ENCODE measurements around the gene OTOG.

Gene OTOG

GRCh38 chr11:17519061-17519885, 27.8 kb upstream of the OTOG start:
- no peaks in the 10 kb centered on the region for H3K27me3 ChIP-seq (ENCODE audit: control insufficient read depth, insufficient read depth, low read length)
- no peak overlapping the region for H3K9ac ChIP-seq (ENCODE audit: low read length)
- no peak overlapping the region for H3K27ac ChIP-seq (ENCODE audit: low read depth, low read length)

DNA sequence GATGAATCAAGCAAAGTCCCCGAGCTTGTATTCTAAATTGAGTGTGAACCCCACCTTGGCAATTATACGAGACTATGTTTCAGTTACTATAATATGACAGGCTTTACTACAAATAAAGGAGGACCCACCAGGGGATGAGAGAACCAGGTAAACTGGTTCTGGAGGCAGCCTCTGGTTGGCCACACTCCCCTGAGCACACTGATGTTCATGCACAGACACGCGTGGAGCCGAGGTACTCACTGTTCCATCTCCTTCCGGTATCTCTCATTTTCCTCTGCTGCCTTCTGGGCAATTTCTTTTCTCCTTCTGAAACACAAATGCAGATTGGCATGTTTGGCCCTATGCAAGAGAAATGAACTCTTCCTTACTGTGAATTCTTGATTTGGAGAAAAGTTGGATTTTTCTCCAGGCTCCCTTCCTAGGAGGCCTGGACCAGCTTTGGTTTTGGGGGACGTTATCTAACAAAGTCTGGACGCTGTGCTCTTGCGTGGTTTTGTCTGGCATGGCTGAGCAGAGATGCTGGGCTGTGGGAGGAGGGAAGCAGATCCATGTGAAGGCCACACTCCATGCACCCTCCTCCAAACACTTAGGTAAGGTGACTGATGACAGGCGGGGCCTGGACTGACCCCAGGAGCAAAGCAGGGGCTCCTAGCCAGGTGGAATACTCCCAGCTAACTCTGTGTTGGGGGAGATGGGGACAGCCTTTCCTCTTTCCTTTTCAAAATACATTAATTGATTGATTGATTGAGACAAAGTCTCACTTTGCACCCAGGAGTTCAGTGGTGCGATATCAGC, 25.8 kb upstream of the OTOG start:
- Histone ChIP-seq H3K9me3 (ENCODE audit: control insufficient read depth, insufficient read depth, low read depth, low read length) (no peaks in the 10 kb centered on the region), H3K4me1 (ENCODE audit: control insufficient read depth, insufficient read depth, low read length) (peaks cover 7% of the 10 kb centered on the region), H3K36me3 (ENCODE audit: control insufficient read depth, insufficient read depth, low read length) (no peaks in the 10 kb centered on the region), H3K27me3 (ENCODE audit: control insufficient read depth, insufficient read depth, low read length) (no peaks in the 10 kb centered on the region), H3K27ac (ENCODE audit: low read depth, low read length) (no peak overlapping the region), H3K4me3 (ENCODE audit: low read depth, low read length) (no peak overlapping the region), H3K9ac (ENCODE audit: low read length) (no peak overlapping the region)

More at GRCh38 chr11:17519061-17519885, 27.8 kb upstream of the OTOG start:
- H3K9me3 ChIP-seq (ENCODE audit: control insufficient read depth, insufficient read depth, low read depth, low read length), result no peaks in the 10 kb centered on the region
- H3K36me3 ChIP-seq (ENCODE audit: control insufficient read depth, insufficient read depth, low read length), result no peaks in the 10 kb centered on the region
- H3K4me3 ChIP-seq (ENCODE audit: low read depth, low read length), result no peak overlapping the region
- H3K4me1 ChIP-seq (ENCODE audit: control insufficient read depth, insufficient read depth, low read length), result peaks cover 7% of the 10 kb centered on the region

DNA sequence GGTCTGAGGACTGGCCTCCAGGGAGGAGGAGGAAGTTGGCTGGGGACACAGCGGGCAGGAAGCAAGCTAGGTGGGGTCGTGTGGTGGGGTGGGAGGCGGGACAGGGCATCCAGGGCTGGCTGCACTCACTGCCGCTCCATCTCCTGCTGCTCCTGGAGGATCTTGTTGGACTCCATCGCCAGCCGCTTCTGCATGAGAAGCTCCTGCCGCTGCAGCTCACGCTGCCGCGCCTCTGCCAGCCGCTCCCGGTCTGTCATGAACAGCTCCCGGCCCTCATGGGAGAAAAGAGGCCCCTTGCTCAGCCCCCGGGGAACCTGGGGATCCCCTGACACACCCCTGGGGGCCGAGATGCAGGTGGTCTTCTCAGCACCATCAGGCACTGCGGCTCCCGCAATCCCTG, 24.4 kb upstream of the OTOG start:
- Histone ChIP-seq H3K4me3 (ENCODE audit: low read depth, low read length) (no peak overlapping the region), H3K27me3 (ENCODE audit: control insufficient read depth, insufficient read depth, low read length) (no peaks in the 10 kb centered on the region), H3K36me3 (ENCODE audit: control insufficient read depth, insufficient read depth, low read length) (no peaks in the 10 kb centered on the region), H3K9ac (ENCODE audit: low read length) (no peak overlapping the region), H3K27ac (ENCODE audit: low read depth, low read length) (no peak overlapping the region), H3K4me1 (ENCODE audit: control insufficient read depth, insufficient read depth, low read length) (peaks cover 7% of the 10 kb centered on the region), H3K9me3 (ENCODE audit: control insufficient read depth, insufficient read depth, low read depth, low read length) (no peaks in the 10 kb centered on the region)

GRCh38 chr11:17524221-17524620, 22.8 kb upstream of the OTOG start:
- Histone ChIP-seq H3K9me3 (ENCODE audit: control insufficient read depth, insufficient read depth, low read depth, low read length) (no peaks in the 10 kb centered on the region), H3K36me3 (ENCODE audit: control insufficient read depth, insufficient read depth, low read length) (no peaks in the 10 kb centered on the region), H3K27me3 (ENCODE audit: control insufficient read depth, insufficient read depth, low read length) (no peaks in the 10 kb centered on the region), H3K9ac (ENCODE audit: low read length) (no peak overlapping the region), H3K4me3 (ENCODE audit: low read depth, low read length) (no peak overlapping the region), H3K4me1 (ENCODE audit: control insufficient read depth, insufficient read depth, low read length) (peaks cover 3% of the 10 kb centered on the region), H3K27ac (ENCODE audit: low read depth, low read length) (no peak overlapping the region)

GRCh38 chr11:17525570-17525969, 21.5 kb upstream of the OTOG start:
- no peaks in the 10 kb centered on the region for H3K36me3 ChIP-seq (ENCODE audit: control insufficient read depth, insufficient read depth, low read length)
- no peak overlapping the region for H3K27ac ChIP-seq (ENCODE audit: low read depth, low read length)
- H3K9me3 ChIP-seq (ENCODE audit: control insufficient read depth, insufficient read depth, low read depth, low read length), result no peaks in the 10 kb centered on the region
- no peaks in the 10 kb centered on the region for H3K4me1 ChIP-seq (ENCODE audit: control insufficient read depth, insufficient read depth, low read length)
- H3K9ac ChIP-seq (ENCODE audit: low read length), result no peak overlapping the region
- H3K27me3 ChIP-seq (ENCODE audit: control insufficient read depth, insufficient read depth, low read length), result no peaks in the 10 kb centered on the region
- H3K4me3 ChIP-seq (ENCODE audit: low read depth, low read length), result no peak overlapping the region

DNA sequence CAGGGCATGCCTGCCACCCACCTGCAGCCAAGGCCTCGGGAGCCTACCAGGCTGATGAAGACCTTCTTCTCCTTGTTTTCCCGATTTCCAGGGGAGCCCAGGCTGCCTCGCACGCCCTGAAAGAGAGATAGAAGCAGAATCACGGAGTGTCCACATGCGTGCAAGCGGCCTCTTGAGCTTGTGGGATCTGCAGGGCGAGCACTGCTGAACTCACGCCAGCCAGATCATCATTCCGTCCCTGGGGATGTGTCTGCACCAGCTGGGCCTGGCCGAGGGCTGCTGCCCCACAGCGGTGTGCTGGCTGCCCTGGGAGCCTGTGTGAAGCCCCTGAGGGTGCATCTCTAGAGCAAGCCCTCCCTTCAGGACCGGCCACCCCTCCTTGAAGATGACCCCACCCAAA, 20.7 kb upstream of the OTOG start:
- Histone ChIP-seq H3K27ac (ENCODE audit: low read depth, low read length) (no peak overlapping the region), H3K9ac (ENCODE audit: low read length) (no peak overlapping the region), H3K9me3 (ENCODE audit: control insufficient read depth, insufficient read depth, low read depth, low read length) (no peaks in the 10 kb centered on the region), H3K36me3 (ENCODE audit: control insufficient read depth, insufficient read depth, low read length) (no peaks in the 10 kb centered on the region), H3K4me3 (ENCODE audit: low read depth, low read length) (no peak overlapping the region), H3K27me3 (ENCODE audit: control insufficient read depth, insufficient read depth, low read length) (no peaks in the 10 kb centered on the region), H3K4me1 (ENCODE audit: control insufficient read depth, insufficient read depth, low read length) (no peaks in the 10 kb centered on the region)

DNA sequence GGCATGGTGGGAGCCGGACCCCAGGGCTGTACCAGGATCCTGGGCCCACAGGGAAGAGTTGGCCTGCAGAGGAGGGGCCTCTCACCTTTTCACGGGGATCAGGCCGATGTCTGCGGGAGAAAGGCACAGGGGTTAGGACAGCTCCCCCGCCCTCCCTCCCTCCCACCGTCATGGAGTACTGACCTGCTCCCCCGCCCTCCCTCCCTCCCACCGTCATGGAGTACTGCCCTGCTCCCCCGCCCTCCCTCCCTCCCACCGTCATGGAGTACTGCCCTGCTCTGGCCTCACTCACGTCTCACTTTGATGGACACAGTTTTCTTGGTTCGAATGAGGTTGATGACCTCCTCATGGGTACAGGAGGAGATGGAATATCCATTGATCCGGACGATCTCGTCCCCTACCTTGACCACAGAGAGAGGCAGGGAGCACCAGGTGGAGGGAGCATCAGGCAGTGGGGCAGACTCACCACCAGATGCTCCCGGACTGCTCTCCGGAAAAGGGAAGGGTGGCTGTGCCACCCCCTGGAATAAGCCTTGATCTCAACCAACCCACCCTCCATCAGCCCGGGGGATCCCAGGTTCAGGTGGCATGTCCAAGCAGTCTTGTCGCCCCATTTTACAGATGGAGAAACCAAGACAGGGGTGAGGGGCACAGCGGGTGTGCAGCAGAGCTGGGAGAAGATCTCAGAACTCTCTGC, 20.0 kb upstream of the OTOG start:
- H3K27ac ChIP-seq (ENCODE audit: low read depth, low read length), result no peak overlapping the region
- no peaks in the 10 kb centered on the region for H3K9me3 ChIP-seq (ENCODE audit: control insufficient read depth, insufficient read depth, low read depth, low read length)
- no peak overlapping the region for H3K9ac ChIP-seq (ENCODE audit: low read length)
- H3K36me3 ChIP-seq (ENCODE audit: control insufficient read depth, insufficient read depth, low read length), result no peaks in the 10 kb centered on the region
- H3K4me1 ChIP-seq (ENCODE audit: control insufficient read depth, insufficient read depth, low read length), result no peaks in the 10 kb centered on the region
- no peaks in the 10 kb centered on the region for H3K27me3 ChIP-seq (ENCODE audit: control insufficient read depth, insufficient read depth, low read length)
- H3K4me3 ChIP-seq (ENCODE audit: low read depth, low read length), result no peak overlapping the region

- H3K9me3 ChIP-seq (ENCODE audit: control insufficient read depth, insufficient read depth, low read depth, low read length), result no peaks in the 10 kb centered on the region
Observed at GRCh38 chr11:17527628-17527995, 19.4 kb upstream of the OTOG start.

DNA sequence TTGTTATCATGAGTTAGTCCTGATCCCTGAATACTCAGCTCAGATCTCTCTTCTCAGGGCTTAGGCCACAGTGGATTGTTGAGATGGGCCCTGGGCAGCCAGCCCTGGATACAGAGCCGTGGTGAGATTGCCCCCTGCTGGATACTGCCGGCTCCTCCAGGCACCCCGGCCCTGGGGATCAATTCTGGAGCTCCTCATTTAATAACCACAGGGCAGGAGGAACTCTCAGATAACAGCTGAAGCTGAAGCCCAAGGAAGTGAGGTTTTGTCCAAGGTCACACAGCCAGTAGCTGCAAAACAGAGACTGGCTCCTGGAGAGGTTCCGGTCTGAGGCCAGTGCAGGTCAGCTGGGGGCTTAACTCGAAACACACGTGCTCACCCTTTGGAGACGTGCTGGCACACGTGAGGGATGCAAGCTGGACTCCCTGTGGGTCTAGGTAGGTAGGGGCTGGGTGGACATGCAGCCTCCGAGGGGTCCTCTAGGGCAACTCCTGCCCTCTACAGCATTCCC, 18.8 kb upstream of the OTOG start:
- Histone ChIP-seq H3K9ac (ENCODE audit: low read length) (no peak overlapping the region), H3K27ac (ENCODE audit: low read depth, low read length) (no peak overlapping the region), H3K4me1 (ENCODE audit: control insufficient read depth, insufficient read depth, low read length) (no peaks in the 10 kb centered on the region), H3K4me3 (ENCODE audit: low read depth, low read length) (no peak overlapping the region), H3K36me3 (ENCODE audit: control insufficient read depth, insufficient read depth, low read length) (no peaks in the 10 kb centered on the region), H3K27me3 (ENCODE audit: control insufficient read depth, insufficient read depth, low read length) (no peaks in the 10 kb centered on the region), H3K9me3 (ENCODE audit: control insufficient read depth, insufficient read depth, low read depth, low read length) (no peaks in the 10 kb centered on the region)

More at GRCh38 chr11:17527628-17527995, 19.4 kb upstream of the OTOG start:
- H3K27ac ChIP-seq (ENCODE audit: low read depth, low read length), result no peak overlapping the region
- H3K9ac ChIP-seq (ENCODE audit: low read length), result no peak overlapping the region
- H3K4me1 ChIP-seq (ENCODE audit: control insufficient read depth, insufficient read depth, low read length), result no peaks in the 10 kb centered on the region
- no peak overlapping the region for H3K4me3 ChIP-seq (ENCODE audit: low read depth, low read length)
- H3K36me3 ChIP-seq (ENCODE audit: control insufficient read depth, insufficient read depth, low read length), result no peaks in the 10 kb centered on the region
- no peaks in the 10 kb centered on the region for H3K27me3 ChIP-seq (ENCODE audit: control insufficient read depth, insufficient read depth, low read length)

- Histone ChIP-seq H3K9me3 (ENCODE audit: control insufficient read depth, insufficient read depth, low read depth, low read length) (no peaks in the 10 kb centered on the region), H3K27ac (ENCODE audit: low read depth, low read length) (no peak overlapping the region), H3K36me3 (ENCODE audit: control insufficient read depth, insufficient read depth, low read length) (no peaks in the 10 kb centered on the region), H3K4me1 (ENCODE audit: control insufficient read depth, insufficient read depth, low read length) (0 out of 2 replicates have a peak, but pooled peaks cover 7% of the 10 kb centered on the region), H3K9ac (ENCODE audit: low read length) (no peak overlapping the region), H3K4me3 (ENCODE audit: low read depth, low read length) (no peak overlapping the region), H3K27me3 (ENCODE audit: control insufficient read depth, insufficient read depth, low read length) (no peaks in the 10 kb centered on the region)
Observed at GRCh38 chr11:17528906-17529843, 17.9 kb upstream of the OTOG start.
